Effector memory CD4-positive, alpha-beta T cell (primary cell): ENCODE results near the gene CAPN2.
"Not testable (repeated sequence)": the region's sequence is repeated elsewhere in the genome, so short reads cannot be mapped to it uniquely, and the experiment has no call there.

Experiments
- DNase-seq, 3 donors: peaks; one replicate each; pipeline ENCODE4 v3.0.0-alpha.2; 2020
- H3K27ac ChIP-seq: 2 replicates; pipeline ENCODE4 v1.7.0; 2013; ENCODE audit warnings: mild to moderate bottlenecking, low read length, moderate library complexity; ENCODE audit not compliant: insufficient read depth, poor library complexity, severe bottlenecking
- H3K27me3 ChIP-seq: replicated peaks from 2 replicates; pipeline ENCODE4 v1.7.0; 2013; ENCODE audit warnings: mild to moderate bottlenecking, low read length; ENCODE audit not compliant: insufficient read depth, control insufficient read depth, poor library complexity, severe bottlenecking
- H3K36me3 ChIP-seq: 2 replicates; pipeline ENCODE4 v1.7.0; 2013; ENCODE audit warnings: mild to moderate bottlenecking, low read length, moderate library complexity; ENCODE audit not compliant: control insufficient read depth, insufficient read depth
- H3K4me1 ChIP-seq: 2 replicates; pipeline ENCODE4 v1.7.0; 2013; ENCODE audit warnings: low read length, mild to moderate bottlenecking; ENCODE audit not compliant: control insufficient read depth, insufficient read depth, poor library complexity, severe bottlenecking
- H3K4me3 ChIP-seq: 2 replicates; pipeline ENCODE4 v1.7.0; 2013; ENCODE audit warnings: low read length, low read depth, mild to moderate bottlenecking; ENCODE audit not compliant: insufficient read depth, poor library complexity, severe bottlenecking
- H3K9me3 ChIP-seq: 2 replicates; pipeline ENCODE4 v1.7.0; 2013; ENCODE audit warnings: mild to moderate bottlenecking, low read length, moderate library complexity; ENCODE audit not compliant: control insufficient read depth

The CAPN2 gene

GRCh38 chr1:223788746-223789415 is 76.5 kb downstream of the CAPN2 start:
- peaks cover 41% of the 10 kb centered on the region for H3K36me3 ChIP-seq
- no peak for DNase-seq
- no peaks in the 10 kb centered on the region for H3K4me1 ChIP-seq
- no peaks in the 10 kb centered on the region for H3K27me3 ChIP-seq
- no peak overlapping the region for H3K4me3 ChIP-seq
- H3K27ac ChIP-seq = no peak overlapping the region
- no peaks in the 10 kb centered on the region for H3K9me3 ChIP-seq

GRCh38 chr1:223792046-223792445 is 79.7 kb downstream of the CAPN2 start:
- Histone ChIP-seq H3K9me3 (no peaks in the 10 kb centered on the region), H3K36me3 (peaks cover 45% of the 10 kb centered on the region), H3K4me1 (no peaks in the 10 kb centered on the region), H3K27me3 (no peaks in the 10 kb centered on the region), H3K4me3 (no peak overlapping the region), H3K27ac (no peak overlapping the region)
- DNase-seq = no peak

- Histone ChIP-seq H3K36me3 (peaks cover 57% of the 10 kb centered on the region), H3K4me3 (no peak overlapping the region), H3K27ac (no peak overlapping the region)
These were observed 81.4 kb downstream of the CAPN2 start for GRCh38 chr1:223793716-223794115.

GRCh38 chr1:223794136-223794880 is 82.0 kb downstream of the CAPN2 start:
- no peak overlapping the region for H3K27ac ChIP-seq
- no peaks in the 10 kb centered on the region for H3K27me3 ChIP-seq
- no peaks in the 10 kb centered on the region for H3K9me3 ChIP-seq
- no peaks in the 10 kb centered on the region for H3K4me1 ChIP-seq
- no peak overlapping the region for H3K4me3 ChIP-seq
- peaks cover 55% of the 10 kb centered on the region for H3K36me3 ChIP-seq
- no peak for DNase-seq

More at GRCh38 chr1:223793716-223794115, 81.4 kb downstream of the CAPN2 start:
- Histone ChIP-seq H3K9me3 (no peaks in the 10 kb centered on the region), H3K27me3 (no peaks in the 10 kb centered on the region), H3K4me1 (no peaks in the 10 kb centered on the region)
- DNase-seq = no peak

DNA sequence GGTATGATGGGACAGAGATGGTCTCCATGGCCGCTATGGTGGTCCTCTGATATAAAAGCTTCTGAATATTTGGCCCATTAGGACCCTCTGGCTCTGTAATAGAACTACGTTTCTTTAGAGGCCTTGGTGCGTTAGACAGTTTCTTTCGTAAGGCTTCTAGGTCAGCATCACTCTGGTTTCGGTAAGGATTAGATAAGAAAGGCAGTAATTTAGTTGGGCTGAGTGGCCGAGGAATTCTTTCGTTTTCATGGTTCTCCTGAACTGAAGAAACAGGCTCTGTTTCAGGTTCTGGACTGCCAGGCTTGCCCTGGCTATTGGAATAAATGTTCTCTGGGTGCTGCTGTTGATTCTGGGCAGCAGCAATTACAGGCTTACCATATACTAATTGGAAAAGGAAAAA is 83.9 kb downstream of the CAPN2 start:
- Histone ChIP-seq H3K36me3 (peaks cover 72% of the 10 kb centered on the region), H3K27ac (no peak overlapping the region)
- no peak for DNase-seq

GRCh38 chr1:223802032-223802431 is 89.7 kb downstream of the CAPN2 start:
- Histone ChIP-seq H3K9me3 (no peaks in the 10 kb centered on the region), H3K36me3 (peaks cover 83% of the 10 kb centered on the region), H3K27me3 (no peaks in the 10 kb centered on the region), H3K4me3 (no peak overlapping the region), H3K4me1 (no peaks in the 10 kb centered on the region), H3K27ac (no peak overlapping the region)
- DNase-seq = no peak

More for the DNA sequence above, 83.9 kb downstream of the CAPN2 start:
- H3K9me3 ChIP-seq = no peaks in the 10 kb centered on the region
- H3K4me1 ChIP-seq = no peaks in the 10 kb centered on the region
- no peak overlapping the region for H3K4me3 ChIP-seq
- H3K27me3 ChIP-seq = no peaks in the 10 kb centered on the region

DNA sequence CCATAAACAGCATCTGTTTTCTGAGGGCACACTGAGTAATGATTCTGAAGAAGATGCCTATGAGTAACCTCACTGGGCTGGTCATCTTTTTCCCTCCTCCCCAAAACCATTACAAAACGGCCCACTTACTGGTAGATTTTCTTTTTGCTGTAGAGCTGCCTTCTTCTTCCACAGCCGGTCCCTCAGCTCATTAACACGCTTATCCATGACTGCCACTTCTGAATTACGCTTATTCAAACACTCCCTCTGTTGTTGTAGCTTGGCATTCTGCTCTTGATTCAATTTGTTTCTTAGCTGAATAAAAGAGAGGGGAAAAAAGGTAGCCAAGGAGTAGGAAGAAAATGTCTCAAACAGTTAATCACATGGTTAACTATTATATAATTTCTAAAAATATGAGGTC is 90.3 kb downstream of the CAPN2 start:
- DNase-seq = no peak
- no peak overlapping the region for H3K4me3 ChIP-seq
- no peaks in the 10 kb centered on the region for H3K9me3 ChIP-seq
- H3K27me3 ChIP-seq = no peaks in the 10 kb centered on the region
- no peaks in the 10 kb centered on the region for H3K4me1 ChIP-seq
- H3K27ac ChIP-seq = no peak overlapping the region
- peaks cover 78% of the 10 kb centered on the region for H3K36me3 ChIP-seq

GRCh38 chr1:223803211-223803610 is 90.9 kb downstream of the CAPN2 start:
- H3K27ac ChIP-seq = no peak overlapping the region
- H3K27me3 ChIP-seq = no peaks in the 10 kb centered on the region
- peaks cover 72% of the 10 kb centered on the region for H3K36me3 ChIP-seq
- H3K9me3 ChIP-seq = no peaks in the 10 kb centered on the region
- H3K4me3 ChIP-seq = no peak overlapping the region
- no peak for DNase-seq
- H3K4me1 ChIP-seq = no peaks in the 10 kb centered on the region

GRCh38 chr1:223809905-223810304 is 97.6 kb downstream of the CAPN2 start:
- H3K36me3 ChIP-seq = peaks cover 27% of the 10 kb centered on the region
- not testable (repeated sequence) for DNase-seq, H3K27me3 ChIP-seq, H3K9me3 ChIP-seq, H3K4me3 ChIP-seq, H3K27ac ChIP-seq
- H3K4me1 ChIP-seq = peaks cover 15% of the 10 kb centered on the region

DNA sequence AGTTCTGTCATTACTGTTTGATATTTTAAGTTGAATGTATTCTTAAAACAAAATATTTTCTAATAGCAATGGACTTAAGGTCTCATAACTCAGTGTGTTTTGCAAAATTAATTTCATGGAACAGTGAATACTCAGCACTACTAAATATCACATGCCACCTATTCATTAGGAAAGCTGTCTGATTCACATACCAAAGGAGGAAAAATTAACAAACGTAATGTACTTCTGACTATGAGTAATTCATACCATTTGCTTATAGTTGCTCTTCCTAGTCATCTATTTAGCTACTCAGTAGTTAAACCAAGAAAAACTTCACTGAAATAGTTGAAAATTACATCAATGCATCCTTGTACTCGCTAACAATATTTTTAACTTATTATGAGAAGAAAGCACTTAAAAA is 98.2 kb downstream of the CAPN2 start:
- H3K9me3 ChIP-seq = no peaks in the 10 kb centered on the region
- no peak for DNase-seq
- H3K27ac ChIP-seq = no peak overlapping the region
- H3K4me3 ChIP-seq = no peak overlapping the region
- H3K36me3 ChIP-seq = peaks cover 21% of the 10 kb centered on the region
- H3K4me1 ChIP-seq = peaks cover 15% of the 10 kb centered on the region
- H3K27me3 ChIP-seq = no peaks in the 10 kb centered on the region
